HFFc6 (cell line): ENCODE results near the gene ACER3. TPM values are rescaled to one million over a fixed set of nuclear protein-coding genes. Genes with fewer than 3 reads are reported as not detected.

Experiments
- DNase-seq: peaks from one replicate; pipeline ENCODE4 v3.0.0-alpha.2; 2018
- H3K27ac Mint-ChIP-seq: 2 replicates; pipeline ENCODE4 v1.8.0; 2020; ENCODE audit warnings: mild to moderate bottlenecking, mixed read lengths
- H3K27me3 Mint-ChIP-seq: 2 replicates; pipeline ENCODE4 v1.8.0; 2021; ENCODE audit warnings: mild to moderate bottlenecking, moderate library complexity, mixed read lengths; ENCODE audit not compliant: insufficient read depth
- H3K36me3 Mint-ChIP-seq: 2 replicates; pipeline ENCODE4 v1.8.0; 2021; ENCODE audit warnings: low read depth, mixed read lengths
- H3K4me1 Mint-ChIP-seq: 2 replicates; pipeline ENCODE4 v1.8.0; 2020; ENCODE audit warnings: low read depth, mixed read lengths
- H3K4me3 Mint-ChIP-seq: 2 replicates; pipeline ENCODE4 v1.8.0; 2020; ENCODE audit warnings: mild to moderate bottlenecking, moderate library complexity, mixed read lengths
- H3K9me3 Mint-ChIP-seq: 2 replicates; pipeline ENCODE4 v1.8.0; 2020; ENCODE audit warnings: mild to moderate bottlenecking, mixed read lengths
- total RNA-seq, 6 experiments: library from RNA; stranded (reverse); fragmentation: NEBNext Ultra II Directional; extraction: Animal tissue kit (Norgen Biotek cat#: 25700); gene quantifications; 2 replicates in 1 of 6; 3 replicates in 5 of 6; pipeline ENCODE4 v1.2.3, GENCODE V29; 2021
- TF ChIP-seq, protein P1 (sequence below): fragments of 200-600 bp; sonication (generic); IDR thresholded peaks from 2 replicates; pipeline ENCODE4 v1.5.0; 2021; ENCODE audit warnings: antibody characterized with exemption, mild to moderate bottlenecking

Gene ACER3
- total RNA-seq, 6 experiments from 2014 or later = 13.9 to 18.2 (median 15.3) TPM

DNA sequence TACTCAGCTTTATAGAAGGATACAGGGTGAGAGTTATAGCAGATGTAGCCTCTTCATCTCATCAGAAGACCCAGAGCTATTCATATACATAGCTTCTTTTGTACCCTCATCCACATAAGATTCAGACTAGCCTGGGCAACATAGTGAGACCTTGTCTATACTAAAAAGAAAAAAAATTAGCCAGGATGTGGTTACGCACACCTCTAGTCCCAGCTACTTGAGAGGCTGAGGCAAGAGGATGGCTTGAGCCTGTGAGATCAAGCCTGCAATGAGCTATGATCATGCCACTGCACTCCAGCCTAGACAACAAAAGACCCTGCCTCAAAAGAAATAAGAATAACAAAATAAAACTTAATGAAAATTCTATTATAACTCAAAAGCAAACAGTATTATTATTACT lies 136.8 kb downstream of the ACER3 start:
- no peaks in the 10 kb centered on the region for H3K9me3 Mint-ChIP-seq
- H3K36me3 Mint-ChIP-seq = no peaks in the 10 kb centered on the region
- DNase-seq = no peak
- no peak overlapping the region for H3K4me3 Mint-ChIP-seq
- no peaks in the 10 kb centered on the region for H3K27me3 Mint-ChIP-seq
- H3K27ac Mint-ChIP-seq = no peak overlapping the region
- TF ChIP-seq, protein P1, sequence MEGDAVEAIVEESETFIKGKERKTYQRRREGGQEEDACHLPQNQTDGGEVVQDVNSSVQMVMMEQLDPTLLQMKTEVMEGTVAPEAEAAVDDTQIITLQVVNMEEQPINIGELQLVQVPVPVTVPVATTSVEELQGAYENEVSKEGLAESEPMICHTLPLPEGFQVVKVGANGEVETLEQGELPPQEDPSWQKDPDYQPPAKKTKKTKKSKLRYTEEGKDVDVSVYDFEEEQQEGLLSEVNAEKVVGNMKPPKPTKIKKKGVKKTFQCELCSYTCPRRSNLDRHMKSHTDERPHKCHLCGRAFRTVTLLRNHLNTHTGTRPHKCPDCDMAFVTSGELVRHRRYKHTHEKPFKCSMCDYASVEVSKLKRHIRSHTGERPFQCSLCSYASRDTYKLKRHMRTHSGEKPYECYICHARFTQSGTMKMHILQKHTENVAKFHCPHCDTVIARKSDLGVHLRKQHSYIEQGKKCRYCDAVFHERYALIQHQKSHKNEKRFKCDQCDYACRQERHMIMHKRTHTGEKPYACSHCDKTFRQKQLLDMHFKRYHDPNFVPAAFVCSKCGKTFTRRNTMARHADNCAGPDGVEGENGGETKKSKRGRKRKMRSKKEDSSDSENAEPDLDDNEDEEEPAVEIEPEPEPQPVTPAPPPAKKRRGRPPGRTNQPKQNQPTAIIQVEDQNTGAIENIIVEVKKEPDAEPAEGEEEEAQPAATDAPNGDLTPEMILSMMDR = no peak
- H3K4me1 Mint-ChIP-seq = no peaks in the 10 kb centered on the region

DNA sequence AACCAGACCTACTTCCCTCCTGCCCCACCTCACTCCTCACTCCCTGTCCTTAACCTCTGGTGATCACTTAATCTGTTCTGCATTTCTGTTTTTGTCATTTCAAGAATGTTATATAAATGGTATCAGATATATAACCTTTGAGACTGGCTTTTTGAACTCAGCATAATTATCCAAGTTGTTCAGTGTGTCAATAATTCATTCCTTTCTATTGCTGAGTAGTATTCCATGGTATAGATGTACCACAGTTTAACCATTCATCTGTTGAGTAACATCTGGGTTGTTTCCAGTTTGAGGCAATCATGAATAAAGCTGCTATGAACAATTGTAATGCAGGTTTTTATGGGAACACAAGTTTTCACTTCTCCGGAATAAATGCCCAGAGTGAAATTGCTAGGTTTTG lies 138.9 kb downstream of the ACER3 start:
- TF ChIP-seq, protein P1 = no peak
- H3K27ac Mint-ChIP-seq = no peak overlapping the region
- H3K4me3 Mint-ChIP-seq = no peak overlapping the region
- H3K9me3 Mint-ChIP-seq = no peaks in the 10 kb centered on the region
- DNase-seq = no peak
- no peaks in the 10 kb centered on the region for H3K27me3 Mint-ChIP-seq
- no peaks in the 10 kb centered on the region for H3K36me3 Mint-ChIP-seq
- H3K4me1 Mint-ChIP-seq = peaks cover 9% of the 10 kb centered on the region; the same call in 1 of the 2 replicates

DNA sequence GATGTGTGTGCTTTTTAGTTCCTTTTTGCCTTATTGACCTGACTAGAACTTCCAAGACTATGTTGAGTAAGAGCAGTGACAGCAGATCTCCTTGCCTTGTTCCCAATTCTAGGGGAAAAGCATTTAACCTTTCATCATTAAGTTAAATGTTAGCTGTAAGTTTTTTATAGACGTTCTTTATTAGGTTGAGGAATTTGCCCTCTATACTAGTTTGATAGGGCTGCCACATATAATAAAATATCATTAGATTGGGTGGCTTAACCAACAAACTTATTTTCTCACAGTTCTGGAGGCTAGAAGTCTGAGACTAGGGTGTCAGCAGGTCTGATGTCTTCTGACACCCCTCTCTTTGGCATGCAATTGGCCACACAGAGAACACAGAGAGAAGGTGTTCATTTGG lies 140.9 kb downstream of the ACER3 start:
- no peaks in the 10 kb centered on the region for H3K27me3 Mint-ChIP-seq
- H3K27ac Mint-ChIP-seq = no peak overlapping the region
- no peaks in the 10 kb centered on the region for H3K36me3 Mint-ChIP-seq
- H3K9me3 Mint-ChIP-seq = no peaks in the 10 kb centered on the region
- DNase-seq = no peak
- H3K4me1 Mint-ChIP-seq = peaks cover 10% of the 10 kb centered on the region; the same call in 1 of the 2 replicates
- TF ChIP-seq, protein P1 = no peak
- no peak overlapping the region for H3K4me3 Mint-ChIP-seq

DNA sequence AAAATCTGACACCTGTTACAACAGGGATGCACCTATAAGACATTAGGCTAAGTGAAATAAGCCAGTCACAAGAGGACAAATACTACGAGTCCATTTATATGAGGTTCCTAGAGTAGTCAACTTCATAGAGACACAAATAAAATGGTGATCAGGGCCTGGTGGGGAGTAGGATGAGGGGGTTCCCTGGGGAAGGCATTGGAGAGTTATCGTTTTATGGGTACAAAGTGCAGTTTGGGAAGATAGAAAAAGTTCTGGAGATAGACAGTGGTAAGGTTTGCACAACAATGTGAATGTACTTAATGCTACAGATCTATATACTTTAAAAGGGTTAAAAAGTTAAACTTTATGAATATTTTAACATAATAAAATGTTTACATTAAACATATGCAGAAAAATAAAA lies 142.1 kb downstream of the ACER3 start:
- H3K27ac Mint-ChIP-seq = no peak overlapping the region
- DNase-seq = no peak
- peaks cover 10% of the 10 kb centered on the region; the same call in 1 of the 2 replicates for H3K4me1 Mint-ChIP-seq
- no peaks in the 10 kb centered on the region for H3K27me3 Mint-ChIP-seq
- H3K9me3 Mint-ChIP-seq = no peaks in the 10 kb centered on the region
- TF ChIP-seq, protein P1 = no peak
- no peak overlapping the region for H3K4me3 Mint-ChIP-seq
- H3K36me3 Mint-ChIP-seq = no peaks in the 10 kb centered on the region

DNA sequence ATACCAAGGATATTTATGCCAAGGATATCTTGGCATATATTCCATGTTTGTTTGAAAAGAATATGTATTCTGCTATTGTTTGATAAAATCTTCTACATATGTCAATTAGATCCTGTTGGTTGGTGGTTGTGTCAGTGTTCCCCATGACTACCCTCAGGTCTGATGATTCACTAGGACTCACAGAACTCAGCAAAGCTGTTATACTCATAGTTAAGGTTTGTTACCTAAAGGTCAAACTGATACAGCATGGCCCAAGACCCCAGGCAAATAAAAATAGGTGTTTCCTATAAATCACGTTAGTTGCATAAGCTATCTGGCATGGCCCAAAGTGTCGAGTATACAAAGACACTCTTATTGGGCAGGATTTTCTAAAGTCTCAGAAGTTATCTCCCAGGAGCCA lies 143.2 kb downstream of the ACER3 start:
- Mint-ChIP-seq H3K36me3 (no peaks in the 10 kb centered on the region), H3K9me3 (no peaks in the 10 kb centered on the region), H3K27ac (no peak overlapping the region), H3K27me3 (no peaks in the 10 kb centered on the region; the same call in 1 of the 2 replicates), H3K4me1 (peaks cover 10% of the 10 kb centered on the region; the same call in 1 of the 2 replicates), H3K4me3 (no peak overlapping the region)
- DNase-seq = no peak
- TF ChIP-seq, protein P1 = no peak
